Stimulated activated CD8-positive, alpha-beta memory T cell treated with anti-CD3 and anti-CD28 coated beads, Interleukin-12 subunit alpha, Interleukin-12 subunit beta, amount 100 ng/mL, for 24 hours (primary cell): Measurements from ENCODE around the gene RPAP3.

Experiments used
- DNase-seq: peaks from one replicate; pipeline ENCODE4 v3.0.0-alpha.2; 2020; ENCODE audit errors: extremely low read depth

The RPAP3 gene, protein sequence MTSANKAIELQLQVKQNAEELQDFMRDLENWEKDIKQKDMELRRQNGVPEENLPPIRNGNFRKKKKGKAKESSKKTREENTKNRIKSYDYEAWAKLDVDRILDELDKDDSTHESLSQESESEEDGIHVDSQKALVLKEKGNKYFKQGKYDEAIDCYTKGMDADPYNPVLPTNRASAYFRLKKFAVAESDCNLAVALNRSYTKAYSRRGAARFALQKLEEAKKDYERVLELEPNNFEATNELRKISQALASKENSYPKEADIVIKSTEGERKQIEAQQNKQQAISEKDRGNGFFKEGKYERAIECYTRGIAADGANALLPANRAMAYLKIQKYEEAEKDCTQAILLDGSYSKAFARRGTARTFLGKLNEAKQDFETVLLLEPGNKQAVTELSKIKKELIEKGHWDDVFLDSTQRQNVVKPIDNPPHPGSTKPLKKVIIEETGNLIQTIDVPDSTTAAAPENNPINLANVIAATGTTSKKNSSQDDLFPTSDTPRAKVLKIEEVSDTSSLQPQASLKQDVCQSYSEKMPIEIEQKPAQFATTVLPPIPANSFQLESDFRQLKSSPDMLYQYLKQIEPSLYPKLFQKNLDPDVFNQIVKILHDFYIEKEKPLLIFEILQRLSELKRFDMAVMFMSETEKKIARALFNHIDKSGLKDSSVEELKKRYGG

DNA sequence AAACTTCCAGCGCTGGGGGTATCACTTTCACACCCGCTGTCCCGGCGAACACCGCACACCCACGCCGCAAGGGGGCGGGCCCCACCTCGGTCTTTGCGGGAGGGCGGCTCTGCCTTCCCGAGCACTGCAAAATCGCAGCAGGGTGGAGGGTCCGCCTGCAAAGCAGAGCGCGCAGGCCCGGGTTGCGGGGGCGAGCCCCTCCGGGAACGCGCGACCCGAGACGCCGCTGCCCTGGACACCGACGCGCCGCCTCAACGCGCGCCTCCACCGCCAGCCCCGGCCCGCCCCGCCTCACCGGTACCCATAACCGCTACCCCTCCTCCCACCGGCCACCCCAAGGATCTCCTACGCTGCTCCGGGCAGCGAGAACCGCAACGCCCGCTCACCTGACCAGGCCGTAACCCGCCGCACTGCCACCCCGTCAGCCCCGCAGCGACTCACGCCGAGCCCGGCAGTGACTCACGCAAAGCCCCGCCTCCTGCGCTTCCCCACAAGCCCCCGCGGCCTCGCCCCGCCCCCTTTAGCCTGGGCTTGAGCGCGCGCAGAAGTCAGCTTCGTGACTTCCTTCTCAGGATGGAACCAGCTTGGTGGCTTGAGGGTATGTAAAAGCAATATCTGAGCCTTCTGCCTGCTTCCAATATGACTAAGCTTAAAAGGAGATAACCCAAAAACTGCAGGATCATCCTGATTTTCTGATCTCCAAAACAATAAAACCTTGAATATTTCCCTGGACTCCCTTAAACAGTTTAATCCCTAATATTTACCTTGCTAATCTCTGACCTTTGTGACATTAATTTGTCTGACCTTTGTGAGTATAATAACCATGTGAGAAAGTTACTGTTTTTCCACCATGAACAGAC is at the start of gene RPAP3:
Gene RPAP3 (minus strand): TSS at position 465 of the 860 bp plus-strand sequence. CDS start 3,190 bp downstream, outside the sequence.
- peak; percentile 98 for DNase-seq

DNA sequence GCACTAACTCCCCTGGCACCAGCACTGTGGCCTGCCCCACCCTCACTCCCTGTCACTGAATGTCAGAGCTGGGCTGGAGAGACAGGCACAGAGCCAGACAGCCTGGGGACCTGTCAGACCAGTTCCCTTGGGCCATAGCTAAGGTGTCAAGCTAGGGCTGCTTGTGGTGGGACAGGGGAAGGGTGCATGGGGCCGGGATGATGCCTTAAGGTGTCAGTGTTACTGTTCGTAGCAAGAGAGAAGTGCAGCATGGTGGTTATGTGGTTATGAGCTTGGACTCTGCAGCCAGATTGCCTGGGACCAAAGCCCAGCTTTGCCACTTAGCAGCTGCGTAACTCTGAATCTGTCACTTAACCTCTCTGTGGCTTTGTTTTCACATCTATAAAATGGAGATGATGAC is 49.1 kb upstream of the RPAP3 start:
- DNase-seq = no peak

DNA sequence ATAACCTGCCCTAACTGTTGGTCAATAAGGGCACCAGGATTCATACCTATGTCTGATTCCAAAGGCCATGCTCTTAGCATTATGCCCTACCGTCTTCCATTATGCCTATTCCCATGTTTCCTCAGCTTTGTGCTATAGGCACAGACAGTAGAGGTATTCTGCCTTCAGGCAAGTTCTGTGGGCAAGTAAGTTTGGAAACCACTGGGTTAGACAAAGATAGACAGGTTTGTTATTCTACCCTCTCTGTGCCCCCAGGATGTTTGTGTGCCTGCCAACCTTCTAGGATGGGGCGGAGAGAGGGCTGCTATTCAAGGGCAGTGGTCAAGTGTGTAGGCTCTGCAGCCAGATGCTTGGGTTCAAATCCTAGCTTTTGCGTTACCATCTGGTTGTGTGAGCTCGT is 48.3 kb upstream of the RPAP3 start:
- DNase-seq = no peak

DNA sequence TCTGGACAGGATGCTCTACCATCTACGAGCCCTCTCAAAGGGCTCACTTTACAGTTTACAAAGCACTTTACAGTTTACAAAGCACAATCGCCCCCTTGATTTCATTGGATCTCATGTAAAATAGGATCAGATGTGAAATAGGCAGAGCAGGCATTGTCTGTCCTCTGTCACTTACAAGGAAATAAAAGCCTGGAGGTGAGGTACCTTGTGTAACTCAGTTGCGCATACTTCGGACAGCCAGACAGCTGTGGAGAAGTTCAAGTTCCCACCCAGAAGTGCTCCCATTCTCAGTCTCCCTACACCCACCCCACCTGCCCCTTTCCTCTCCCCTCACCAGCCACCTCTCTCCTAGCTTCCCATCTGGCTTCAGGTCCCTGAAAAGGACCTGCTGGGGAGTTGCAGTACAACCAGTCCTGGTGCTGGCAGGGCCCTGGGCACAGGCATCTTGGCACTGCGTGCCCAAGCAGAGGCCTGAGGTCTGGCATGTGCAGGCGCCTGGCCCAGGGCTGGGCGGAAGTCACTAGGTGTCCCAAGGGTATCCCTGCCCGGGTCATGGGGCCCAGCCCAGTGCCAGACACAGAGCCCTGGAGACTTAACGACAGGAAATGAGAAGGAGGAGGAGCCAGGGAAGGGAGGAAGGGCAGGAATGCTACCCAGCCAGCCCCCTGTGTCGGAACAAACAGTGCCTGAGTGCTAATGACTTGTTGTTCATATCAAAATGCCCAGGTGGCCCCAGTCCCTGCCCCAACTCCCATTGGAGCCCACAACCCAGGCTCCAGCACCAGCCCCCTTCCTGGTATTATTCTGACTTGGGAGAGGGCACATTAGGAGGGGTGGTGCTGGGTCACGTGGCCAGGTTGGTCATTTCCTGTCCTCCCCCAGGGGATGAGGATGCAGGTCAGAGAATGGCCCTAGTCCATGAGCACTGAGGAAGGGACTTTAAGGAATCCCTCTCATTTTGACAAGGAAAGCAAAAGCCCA is 47.5 kb upstream of the RPAP3 start:
- DNase-seq = no peak

DNA sequence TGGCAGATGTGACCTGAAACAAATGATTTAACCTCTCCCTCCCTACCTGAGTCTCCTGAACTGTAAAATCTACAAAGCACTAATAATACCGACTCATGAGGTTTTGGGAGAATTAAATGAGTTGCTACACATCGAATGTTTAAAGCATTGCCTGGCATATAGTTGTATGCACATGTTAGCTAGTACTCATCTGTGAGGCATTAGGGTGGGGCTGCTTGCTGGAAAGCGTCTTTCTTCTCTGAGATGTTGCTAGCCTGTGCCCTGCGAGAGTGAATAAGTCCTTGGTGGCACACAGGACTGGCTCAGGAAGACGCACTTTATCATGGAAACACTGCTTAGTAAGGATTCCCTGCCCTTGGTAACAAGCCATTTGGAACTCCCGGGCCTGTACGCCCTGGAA is 46.7 kb upstream of the RPAP3 start:
- DNase-seq = no peak

DNA sequence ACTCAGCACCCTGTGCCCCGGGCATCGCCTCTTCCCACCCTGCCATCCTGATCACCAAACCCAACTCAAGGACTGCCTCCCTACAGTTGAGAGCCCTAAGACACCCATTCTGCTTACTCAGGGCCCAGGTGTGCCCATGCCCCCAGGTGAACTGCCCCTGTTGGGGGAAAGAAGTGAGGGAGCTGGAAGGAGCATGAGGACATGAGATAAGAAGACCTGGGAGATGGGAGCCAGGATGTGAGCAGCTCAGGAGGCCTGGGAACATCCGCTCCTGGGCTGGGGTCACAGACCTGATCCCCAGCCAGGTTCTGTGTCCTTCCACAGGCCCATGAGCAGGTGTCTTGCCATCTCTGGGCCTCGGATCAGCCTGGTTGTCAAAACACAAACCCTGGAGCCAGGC is 46.3 kb upstream of the RPAP3 start:
- DNase-seq = no peak

DNA sequence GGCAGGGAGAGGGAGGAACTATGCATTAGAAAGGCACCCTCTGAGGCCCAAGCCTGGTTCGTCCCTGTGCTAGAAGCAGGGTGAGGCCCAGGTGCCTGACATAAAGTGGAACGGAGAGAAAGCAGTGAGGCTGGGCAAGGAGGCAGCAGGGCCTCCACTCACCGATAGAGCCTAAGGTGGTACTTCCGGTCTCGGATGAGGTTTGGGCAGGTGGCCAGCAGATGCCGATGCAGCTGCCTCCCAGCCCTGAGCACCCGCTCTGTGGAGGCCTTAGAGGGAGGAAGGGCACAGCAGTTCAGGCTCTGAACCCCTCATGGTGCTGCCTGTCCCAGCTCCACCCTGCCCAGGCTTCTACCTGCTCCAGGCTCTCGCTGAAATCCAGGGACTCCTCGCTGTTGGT is 45.7 kb upstream of the RPAP3 start:
- no peak for DNase-seq

DNA sequence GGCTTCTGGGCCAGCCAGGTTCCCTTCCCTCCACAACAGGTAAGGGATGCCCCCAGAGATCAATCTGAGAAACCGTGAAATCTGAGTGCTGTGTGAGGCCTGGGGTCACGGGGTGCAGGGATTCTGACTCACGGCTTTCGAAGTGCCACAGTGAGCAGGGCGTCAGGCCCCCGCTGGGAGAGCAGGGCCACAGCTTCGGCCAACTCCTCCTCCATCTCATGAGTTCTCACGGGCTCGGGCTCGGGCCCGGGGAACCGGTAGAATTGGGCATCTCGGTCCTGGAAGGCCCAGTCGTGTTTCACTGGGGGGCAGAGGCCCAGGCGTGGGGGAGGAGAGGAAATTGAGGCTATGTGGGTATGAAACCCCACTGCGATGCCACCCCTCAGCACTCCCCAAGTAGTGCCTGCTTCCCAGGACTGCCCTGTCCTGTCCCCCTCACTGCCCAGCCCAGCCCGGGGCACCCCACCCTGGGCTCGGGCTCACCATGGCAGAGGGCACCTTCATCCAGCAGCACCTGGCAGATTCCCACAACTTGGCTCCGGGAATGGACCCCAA is 45.2 kb upstream of the RPAP3 start:
- no peak for DNase-seq

DNA sequence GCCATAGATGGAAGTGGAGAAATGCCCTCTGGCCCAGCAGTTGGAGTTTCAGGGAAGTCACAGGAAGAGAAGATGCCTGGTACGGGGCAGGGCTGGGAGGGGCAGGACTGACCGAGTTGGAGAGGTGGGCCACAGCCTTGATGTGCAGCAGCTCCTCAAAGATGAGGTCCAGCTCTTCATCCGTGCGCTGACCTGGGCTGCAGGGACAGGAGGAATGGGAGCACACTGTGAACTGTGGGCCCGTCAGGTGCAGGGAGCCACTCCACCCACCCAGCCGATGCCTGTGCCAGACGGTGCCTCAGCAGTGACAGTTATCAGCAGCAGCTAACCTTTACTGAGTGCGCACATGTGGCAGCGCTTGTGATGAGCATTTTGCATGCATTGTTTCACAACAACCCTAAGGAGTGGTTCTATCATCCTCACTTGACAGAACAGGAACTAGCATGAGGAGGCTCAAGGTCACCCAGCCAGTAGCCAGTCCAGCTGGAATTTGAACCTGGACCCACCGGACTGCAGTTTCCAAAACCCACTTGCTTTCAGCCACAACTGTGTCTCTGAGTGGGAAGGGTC is 44.5 kb upstream of the RPAP3 start:
- no peak for DNase-seq

DNA sequence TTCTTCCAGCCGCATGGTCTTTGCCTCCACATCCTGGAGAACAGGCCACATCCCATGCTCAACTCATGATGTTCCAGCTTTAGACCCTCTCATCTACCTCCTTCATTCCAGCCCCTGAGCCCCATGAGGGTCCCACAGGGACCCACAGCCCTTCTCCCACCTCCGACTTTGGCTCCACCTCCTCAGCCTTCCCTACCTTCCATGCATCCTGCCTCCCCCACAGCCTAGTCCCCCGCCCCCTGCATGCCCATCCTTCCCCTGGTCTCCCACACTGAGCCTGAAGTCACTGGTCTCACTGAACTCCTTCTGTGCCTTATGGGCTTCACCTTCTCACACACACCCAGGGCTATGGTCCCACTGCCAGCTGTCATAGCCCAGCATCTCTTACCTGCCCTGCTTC is 43.1 kb upstream of the RPAP3 start:
- DNase-seq = no peak

DNA sequence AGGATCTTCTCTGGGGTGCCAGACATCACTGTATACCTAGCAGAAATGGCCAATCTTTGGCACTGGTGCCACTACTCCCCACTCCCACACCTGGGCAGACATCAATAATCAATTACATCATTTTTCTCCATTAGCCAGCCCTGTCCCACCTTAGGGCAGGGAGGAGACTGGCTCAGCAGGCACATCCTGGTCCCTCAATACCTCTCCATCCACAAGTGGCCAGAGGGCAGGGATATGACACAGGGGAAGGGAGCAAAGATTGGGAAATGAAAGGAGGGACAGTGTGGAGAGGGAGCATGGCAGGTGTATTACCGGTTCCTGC is 42.6 kb upstream of the RPAP3 start:
- no peak for DNase-seq

DNA sequence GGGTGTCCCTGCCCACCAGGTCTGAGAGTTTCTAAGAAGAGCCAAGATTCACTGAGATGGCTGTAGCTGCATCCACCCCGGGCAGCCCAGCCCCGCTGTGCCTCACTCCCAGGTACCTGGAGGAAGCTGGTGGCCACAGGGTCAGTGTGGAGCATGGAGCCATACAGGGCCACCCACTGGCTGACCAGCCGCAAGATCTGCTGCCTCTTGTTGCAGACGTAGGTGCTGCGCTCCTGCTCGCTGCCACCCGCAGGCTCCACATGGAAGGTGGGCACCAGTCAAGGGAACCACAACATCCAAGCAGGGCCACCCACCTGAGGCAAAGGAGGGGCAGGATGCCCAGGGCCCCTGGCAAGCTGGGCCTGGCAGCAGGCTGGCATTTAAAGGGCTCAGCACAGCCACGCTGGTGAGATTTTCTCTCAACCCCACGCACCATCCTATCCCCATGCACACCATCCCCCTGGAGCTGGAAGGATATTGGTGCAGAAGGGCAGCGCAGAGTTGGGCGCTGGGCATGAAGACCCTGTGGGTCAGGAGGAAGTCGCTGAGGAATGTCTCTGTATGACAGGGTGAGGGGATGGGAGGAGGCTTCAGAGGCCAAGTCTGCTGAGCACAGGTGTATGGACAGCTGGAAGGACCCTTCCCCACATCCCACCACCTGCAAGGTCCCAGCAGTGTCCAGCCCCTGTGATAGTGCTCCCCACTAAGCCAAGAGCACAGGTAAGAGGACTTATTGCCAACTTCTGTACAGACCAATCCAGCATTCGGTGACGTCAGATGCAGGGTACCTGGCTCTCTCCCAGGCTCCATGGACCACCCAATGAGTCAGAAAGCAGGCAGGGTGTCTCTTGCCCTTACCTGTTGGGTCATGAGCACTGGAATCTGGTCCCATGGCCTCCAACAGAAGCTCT is 42.0 kb upstream of the RPAP3 start:
- DNase-seq = no peak

DNA sequence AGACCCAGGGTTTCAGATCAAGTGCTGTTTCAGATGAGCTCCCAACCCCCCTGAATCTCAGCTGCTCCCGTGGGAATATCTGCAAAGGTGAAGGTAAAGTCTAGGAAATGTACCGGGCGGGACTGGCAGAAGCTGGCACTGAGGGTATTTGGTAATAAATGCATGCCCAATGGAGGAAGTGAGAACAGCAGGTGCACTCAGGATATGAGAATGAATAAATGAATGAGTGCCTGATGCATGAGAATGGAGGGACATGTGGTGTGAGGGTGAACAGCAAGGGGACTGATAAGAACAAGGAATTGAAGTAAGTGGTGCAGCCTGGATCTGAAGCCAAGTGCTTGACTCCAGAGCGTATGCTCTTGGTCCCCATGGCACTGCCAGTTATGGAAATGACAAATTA is 41.3 kb upstream of the RPAP3 start:
- DNase-seq = no peak

DNA sequence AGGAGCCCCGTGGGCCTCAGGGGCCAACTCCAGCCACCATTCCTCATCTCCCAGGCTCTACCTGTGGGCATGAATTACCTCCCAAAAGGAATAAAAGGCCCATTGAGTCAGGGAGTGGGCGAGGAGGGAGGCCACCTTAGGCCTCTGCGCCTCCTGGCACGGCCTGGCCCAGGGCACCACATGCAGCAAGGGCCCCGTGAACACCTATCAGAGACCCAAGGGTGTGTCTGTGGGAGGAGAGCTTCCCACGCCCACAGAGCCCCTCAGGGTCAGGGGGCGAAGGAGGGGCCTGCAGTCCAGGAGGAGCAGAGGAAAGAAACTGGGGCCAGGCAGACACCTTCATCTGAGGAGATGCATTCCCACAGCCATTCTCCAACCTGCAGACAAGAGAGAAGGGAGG is 40.7 kb upstream of the RPAP3 start:
- DNase-seq = no peak

DNA sequence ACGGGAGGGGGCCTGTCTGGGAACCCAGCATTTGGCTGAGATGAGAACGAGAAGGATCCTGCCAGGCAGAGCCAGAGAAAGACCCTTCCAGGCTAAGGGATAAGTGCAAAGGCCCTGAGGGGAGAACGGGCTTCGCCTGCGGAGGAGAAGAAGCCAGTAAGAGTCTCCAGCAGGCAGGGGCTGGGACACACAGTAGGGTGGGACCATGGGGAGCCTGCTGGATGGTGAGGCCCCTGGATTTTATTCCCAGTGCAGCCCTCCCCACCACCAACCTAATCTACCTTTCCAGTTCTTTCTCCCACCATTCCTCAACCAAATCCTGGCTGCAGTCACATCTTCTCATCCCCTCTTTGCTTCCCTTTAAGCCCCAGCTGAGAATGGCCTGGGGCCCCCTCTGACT is 40.2 kb upstream of the RPAP3 start:
- DNase-seq = no peak

DNA sequence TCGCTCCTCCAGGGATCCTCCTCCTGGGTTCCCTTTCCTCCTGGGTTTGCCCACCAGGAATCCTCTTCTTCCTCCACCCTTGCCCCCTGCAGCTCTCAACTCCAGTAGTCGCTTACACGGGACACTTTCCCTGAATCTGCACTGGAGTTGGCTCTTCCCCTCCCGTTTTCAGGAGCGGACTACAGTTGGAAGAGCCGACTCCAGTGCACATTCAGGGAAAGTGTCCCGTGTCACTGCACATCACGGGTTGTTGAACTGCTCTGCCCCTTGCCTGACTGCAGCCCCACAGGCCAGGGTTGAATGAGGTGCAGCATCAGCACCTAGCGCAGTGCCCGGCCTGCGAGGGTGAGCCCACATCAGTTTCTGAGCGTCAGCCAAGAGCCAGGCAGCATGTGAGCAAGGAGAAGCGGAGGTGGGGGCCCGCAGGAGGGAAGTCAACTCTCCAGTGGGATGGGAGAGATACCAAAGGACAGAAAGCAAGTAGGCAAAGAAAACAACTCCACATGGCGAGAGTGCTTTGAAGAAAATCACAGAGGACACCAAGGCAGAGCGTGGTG is 39.7 kb upstream of the RPAP3 start:
- DNase-seq = no peak

DNA sequence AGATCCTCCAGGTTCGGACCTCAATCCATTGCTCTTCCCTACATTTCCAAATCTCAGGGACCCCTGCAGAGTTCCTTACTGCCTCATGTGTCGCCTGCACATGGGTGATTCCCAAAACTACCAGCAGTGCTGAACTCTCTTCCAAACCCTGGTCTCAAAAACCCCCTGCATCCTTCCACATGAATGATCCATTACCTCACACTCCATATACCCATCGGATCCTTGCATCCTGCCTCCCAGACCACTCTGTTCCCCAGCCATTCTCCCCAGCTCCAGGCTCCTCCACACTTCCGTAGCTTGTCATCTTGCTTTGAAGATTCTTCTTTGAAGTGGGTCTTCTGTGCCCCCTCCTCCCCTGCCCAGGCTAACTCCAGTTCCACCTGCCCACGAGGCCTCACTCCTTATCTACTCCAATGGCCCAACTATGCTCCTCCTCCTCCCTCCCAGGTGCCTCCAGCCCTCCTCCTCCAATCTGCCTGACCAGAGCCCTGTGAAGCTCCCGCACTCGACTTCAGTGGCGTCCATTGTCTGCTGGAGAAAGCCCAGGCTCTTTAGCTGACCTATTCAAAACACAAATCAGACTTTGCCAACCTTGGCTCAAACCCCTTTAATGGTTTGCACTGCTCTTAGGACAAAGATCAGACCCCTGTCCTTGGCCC is 39.1 kb upstream of the RPAP3 start:
- DNase-seq = no peak

DNA sequence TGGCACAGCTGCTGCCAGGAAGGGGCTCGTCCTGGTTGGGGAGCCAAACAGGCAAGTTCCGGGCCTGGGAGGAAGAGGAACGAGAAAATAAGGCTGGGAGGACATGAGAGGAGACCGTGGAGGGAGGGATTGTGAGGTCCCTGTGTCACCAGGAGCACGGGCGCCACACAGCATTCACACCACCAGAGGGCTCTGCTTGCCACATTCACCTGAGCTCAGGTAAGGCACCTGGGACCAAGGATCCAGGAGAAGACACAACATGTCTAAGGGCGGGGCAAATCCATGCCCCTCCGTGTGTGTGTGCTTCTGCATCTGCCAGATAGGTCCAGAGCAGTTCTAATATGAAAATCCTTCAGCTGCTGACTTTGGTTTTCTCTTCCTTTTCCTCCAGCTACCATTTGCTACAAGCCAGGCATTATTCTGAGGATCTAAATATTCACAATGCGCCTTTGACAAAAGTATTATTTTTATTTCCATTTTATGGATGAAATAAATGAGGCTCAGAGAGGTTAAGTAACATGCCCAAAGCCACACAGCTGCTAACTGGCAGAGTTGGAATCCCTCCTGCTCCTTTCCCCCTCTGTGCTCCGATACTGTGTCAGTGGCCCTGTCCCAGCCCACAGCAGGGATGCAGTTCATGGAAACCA is 38.3 kb upstream of the RPAP3 start:
- DNase-seq = no peak
